ENCODE measurements around the gene ATOSA.

ATOSA gene

DNA sequence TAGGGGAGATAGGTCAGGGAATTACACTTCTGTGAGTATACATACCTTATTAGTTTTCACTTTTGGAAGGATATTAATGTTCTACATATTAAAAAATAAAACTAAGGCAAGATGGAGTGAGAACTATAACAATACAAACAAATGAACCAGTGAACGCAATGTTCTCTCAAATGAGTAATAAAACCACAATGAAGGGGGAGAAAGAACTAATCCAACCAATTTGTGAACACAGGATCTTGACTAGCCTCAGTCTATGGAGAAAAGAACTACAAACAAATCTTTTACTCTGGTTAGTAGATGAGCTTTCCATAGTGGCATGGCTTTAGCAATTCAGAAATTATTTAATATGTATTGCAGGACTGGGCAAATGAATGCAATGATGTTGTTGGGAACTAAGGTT is 26.9 kb upstream of the ATOSA start:
- no peak overlapping the region for H3K4me3 ChIP-seq (ENCODE audit: low read length)
- DNase-seq (ENCODE audit: low read depth), result no peak
- TF ChIP-seq, protein P1, sequence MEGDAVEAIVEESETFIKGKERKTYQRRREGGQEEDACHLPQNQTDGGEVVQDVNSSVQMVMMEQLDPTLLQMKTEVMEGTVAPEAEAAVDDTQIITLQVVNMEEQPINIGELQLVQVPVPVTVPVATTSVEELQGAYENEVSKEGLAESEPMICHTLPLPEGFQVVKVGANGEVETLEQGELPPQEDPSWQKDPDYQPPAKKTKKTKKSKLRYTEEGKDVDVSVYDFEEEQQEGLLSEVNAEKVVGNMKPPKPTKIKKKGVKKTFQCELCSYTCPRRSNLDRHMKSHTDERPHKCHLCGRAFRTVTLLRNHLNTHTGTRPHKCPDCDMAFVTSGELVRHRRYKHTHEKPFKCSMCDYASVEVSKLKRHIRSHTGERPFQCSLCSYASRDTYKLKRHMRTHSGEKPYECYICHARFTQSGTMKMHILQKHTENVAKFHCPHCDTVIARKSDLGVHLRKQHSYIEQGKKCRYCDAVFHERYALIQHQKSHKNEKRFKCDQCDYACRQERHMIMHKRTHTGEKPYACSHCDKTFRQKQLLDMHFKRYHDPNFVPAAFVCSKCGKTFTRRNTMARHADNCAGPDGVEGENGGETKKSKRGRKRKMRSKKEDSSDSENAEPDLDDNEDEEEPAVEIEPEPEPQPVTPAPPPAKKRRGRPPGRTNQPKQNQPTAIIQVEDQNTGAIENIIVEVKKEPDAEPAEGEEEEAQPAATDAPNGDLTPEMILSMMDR (conservative IDR thresholded peaks at IDR 0.05; ENCODE audit: low read depth, low read length), result no peak

DNA sequence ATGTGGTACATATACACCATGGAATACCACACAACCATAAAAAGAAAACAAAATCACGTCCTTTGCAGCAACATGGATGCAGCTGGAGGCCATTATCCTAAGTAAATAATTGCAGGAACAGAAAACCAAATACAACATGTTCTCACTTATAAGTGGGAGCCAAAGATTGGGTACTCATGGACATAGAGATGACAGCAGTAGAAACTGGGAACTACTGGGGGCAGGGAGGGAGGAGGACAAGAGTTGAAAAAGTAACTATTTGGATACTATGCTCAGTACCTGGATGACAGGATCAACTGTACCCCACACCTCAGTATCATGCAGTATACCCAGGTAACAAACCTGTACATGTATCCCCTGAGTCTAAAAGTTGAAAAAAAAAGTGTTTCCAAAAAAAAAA is 23.2 kb upstream of the ATOSA start:
- no peak overlapping the region for H3K4me3 ChIP-seq (ENCODE audit: low read length)
- TF ChIP-seq, protein P1 (conservative IDR thresholded peaks at IDR 0.05; ENCODE audit: low read depth, low read length), result no peak
- DNase-seq (ENCODE audit: low read depth), result no peak

DNA sequence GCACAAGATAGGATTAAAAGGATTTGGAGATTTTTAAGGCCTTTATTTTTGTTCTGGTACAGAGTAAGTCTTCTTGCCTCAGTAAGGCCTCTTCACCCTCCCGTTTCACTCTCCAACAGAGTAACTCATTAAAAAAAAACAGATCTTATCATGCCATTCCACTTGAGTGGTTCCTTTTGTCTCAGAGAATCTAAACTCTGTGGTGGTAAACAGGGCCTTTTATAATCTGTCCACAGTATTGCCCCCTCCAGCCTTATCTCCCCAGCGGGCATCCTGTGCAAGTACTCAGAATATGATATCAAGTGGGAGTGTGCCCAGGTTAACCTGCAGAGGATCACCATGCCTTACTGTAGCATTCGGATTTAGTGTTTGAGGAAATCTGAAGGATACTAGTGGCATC is 20.3 kb upstream of the ATOSA start:
- no peak overlapping the region for H3K4me3 ChIP-seq (ENCODE audit: low read length)
- no peak for DNase-seq (ENCODE audit: low read depth)
- TF ChIP-seq, protein P1 (conservative IDR thresholded peaks at IDR 0.05; ENCODE audit: low read depth, low read length), result no peak

DNA sequence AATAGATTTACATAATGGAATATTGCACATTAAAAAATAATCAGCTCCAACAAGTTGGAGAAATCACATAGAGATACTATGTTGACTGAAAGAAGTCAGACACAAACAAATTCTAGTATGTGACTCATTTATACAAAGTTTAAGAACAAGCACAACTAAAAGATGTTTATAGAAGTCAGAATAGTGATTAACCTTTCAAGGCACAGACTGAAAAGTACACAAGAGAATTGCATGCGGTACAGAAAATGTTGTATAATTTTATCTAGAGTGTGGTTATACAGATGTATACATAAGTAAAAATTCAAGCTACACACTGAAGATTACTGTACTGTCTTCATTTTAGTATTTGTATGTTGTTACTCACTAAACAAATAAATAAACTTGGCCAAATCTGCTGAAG is 19.3 kb upstream of the ATOSA start:
- H3K4me3 ChIP-seq (ENCODE audit: low read length), result no peak overlapping the region
- DNase-seq (ENCODE audit: low read depth), result no peak
- TF ChIP-seq, protein P1 (conservative IDR thresholded peaks at IDR 0.05; ENCODE audit: low read depth, low read length), result no peak

DNA sequence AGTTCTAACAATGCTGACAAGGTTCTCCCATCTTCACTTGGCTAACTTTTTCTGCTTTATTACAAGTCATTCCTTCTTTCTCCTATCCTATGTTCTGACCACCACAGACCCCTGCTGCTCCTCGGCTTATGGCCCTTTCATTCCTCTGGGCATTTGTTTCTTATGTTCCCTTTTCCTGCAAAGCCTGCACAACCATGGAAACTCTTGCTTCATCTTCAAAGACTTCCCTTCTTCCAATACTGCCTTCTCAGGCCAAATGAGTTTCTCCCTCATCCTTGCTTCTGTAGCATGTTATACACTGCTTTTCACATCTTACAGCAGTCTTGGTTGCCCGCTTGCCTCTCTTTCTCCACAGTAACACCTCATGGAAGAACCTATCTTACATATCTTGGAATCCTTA is 17.9 kb upstream of the ATOSA start:
- TF ChIP-seq, protein P1 (conservative IDR thresholded peaks at IDR 0.05; ENCODE audit: low read depth, low read length), result no peak
- DNase-seq (ENCODE audit: low read depth), result no peak
- H3K4me3 ChIP-seq (ENCODE audit: low read length), result no peak overlapping the region

DNA sequence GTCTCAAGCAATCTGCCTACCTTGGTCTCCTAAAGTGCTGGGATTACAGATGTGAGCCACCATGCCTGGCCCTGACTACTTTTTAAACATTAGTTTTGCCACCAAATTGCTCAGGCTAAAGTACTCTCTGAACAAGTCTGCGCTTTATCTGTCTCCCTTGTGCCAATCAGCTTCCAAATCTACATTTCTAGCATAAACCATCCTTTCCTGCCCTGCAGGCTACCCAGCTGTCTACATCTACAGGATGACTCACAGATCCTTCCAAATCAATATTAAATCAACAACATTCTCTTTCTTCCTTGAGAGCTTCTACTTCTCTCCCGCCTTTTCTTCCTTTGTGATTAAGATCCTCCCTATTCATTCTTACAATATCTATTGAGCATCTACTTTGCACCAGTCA is 16.0 kb upstream of the ATOSA start:
- no peak for DNase-seq (ENCODE audit: low read depth)

DNA sequence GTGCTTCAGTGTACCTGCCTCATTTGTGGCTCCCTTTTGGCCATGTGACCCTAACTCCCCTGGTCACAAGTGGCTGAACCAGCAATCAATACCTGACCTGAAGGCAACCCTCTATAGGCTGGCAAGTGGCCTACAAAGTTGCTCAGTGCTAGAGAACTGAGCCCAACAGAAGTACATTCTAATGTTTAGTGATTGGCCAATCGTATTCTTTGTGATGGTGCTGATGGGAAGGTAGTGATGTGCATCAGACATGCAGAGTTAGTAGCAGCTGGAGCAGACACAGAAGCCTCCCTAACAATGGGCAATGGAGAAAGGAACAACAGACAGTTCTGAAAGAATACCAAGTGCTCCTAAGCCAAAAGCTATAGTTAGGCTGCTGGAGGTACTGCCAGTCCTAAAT is 10.4 kb upstream of the ATOSA start:
- no peak overlapping the region for H3K4me3 ChIP-seq (ENCODE audit: low read length)
- no peak for DNase-seq (ENCODE audit: low read depth)
- TF ChIP-seq, protein P1 (conservative IDR thresholded peaks at IDR 0.05; ENCODE audit: low read depth, low read length), result no peak

More for the DNA sequence above, 16.0 kb upstream of the ATOSA start:
- H3K4me3 ChIP-seq (ENCODE audit: low read length), result no peak overlapping the region
- TF ChIP-seq, protein P1 (conservative IDR thresholded peaks at IDR 0.05; ENCODE audit: low read depth, low read length), result no peak
